ENCODE data around the gene SLC30A2.

DNA sequence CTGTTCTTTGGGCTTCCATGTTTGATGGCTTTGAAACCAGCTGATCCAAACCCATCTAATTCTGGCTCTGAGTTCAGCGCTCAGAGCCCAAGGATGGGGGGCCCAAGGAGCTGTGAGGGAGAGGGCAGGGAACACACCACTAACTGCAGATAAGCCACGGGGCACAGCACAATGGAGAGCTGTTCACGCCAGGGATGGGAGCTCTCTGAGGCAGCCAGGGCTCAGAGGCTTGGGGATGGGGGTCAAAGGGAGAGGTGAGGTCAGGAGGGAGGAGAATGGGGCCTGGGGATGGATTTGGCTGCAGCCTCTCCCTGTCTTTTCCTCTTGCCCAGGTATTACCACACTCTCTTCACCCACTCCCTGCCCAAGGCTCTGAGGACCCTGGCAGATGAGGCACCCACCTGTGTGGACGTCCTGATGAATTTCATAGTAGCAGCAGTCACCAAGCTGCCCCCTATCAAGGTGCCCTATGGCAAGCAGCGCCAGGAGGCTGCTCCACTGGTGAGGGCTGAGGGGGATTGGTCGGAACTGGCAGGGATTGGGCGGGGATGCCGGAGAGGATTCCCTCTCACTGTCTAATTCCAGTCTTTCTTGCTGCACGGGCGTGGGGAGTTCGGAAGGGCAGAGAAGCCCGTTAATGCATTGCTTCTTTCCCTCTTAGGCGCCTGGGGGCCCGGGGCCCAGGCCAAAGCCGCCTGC is 11.3 kb downstream of the SLC30A2 start:
- TF ChIP-seq, protein P1, sequence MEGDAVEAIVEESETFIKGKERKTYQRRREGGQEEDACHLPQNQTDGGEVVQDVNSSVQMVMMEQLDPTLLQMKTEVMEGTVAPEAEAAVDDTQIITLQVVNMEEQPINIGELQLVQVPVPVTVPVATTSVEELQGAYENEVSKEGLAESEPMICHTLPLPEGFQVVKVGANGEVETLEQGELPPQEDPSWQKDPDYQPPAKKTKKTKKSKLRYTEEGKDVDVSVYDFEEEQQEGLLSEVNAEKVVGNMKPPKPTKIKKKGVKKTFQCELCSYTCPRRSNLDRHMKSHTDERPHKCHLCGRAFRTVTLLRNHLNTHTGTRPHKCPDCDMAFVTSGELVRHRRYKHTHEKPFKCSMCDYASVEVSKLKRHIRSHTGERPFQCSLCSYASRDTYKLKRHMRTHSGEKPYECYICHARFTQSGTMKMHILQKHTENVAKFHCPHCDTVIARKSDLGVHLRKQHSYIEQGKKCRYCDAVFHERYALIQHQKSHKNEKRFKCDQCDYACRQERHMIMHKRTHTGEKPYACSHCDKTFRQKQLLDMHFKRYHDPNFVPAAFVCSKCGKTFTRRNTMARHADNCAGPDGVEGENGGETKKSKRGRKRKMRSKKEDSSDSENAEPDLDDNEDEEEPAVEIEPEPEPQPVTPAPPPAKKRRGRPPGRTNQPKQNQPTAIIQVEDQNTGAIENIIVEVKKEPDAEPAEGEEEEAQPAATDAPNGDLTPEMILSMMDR (IDR thresholded peaks at IDR 0.05), result no peak
- no peak for TF ChIP-seq POLR2A (IDR thresholded peaks at IDR 0.05)

All from testis (tissue), 2 donors.